ENCODE measurements around the gene PODXL2.
"Not testable (repeated sequence)": the region's sequence is repeated elsewhere in the genome, so short reads cannot be mapped to it uniquely, and the experiment has no call there.

Gene PODXL2

DNA sequence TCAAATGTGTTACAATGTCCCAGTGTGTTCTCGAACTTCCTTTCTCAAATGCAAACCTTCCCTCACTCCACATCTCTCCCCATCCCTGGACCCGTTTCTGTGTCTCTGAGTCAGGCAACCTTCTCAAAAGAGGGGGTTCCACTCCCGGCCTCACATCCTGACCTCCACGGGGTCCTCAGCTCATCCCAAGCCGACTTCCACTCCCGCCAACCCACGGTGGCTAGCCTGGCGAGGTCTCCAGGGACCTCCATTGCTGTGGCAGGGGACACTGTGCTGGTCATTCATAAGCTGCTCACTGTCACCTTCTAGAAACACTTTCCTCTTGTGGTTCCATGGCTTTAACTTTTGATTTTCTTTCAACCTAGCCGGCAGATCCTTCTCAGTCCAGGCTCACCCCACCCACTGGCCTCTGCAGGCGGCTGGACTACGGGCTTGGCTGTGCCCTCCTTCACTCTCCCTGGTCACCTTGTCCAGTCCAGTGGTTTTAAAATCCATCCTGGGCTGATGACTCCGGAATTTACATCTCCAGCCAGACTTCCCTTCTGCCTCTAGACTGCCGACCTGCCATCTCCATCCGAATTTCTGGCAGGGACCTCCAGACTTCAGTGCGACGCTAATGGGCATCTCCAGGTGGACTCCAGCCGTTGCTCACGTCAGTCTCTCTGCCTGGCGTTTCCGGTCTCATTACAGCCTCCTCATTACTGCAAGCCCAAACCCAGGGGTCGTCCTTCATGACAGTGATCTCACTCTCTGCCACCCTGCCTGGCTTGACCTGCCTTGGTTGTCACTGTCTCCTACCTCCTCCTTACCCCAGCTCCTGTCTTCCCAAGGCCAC is 63.7 kb downstream of the PODXL2 start:
- DNase-seq = no peak

DNA sequence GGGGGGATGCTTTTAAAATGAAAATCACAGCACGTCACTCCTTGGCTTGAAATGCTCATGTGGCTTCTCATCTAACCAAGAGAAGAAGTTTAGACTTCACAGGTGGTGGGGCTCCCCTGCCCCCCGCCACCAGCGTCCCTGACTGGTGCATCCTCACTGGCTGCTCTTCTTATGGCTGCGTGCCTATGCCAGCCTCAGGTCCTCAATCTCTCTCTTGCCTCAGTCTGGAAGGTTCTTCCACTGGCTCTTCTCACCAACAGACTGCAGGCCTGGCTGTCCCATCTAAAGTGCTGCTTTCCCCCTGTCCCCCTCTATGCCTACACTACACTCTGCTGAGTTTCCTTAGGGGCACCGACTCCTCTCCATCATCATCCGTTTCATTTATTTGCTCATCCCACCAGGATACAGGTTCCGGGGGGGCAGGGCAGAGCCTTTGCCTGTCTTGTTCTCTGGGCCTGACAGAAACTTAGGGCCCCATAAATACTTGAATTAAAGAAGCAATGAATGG is 64.4 kb downstream of the PODXL2 start:
- no peak for DNase-seq

- DNase-seq = peak; percentile 18 to 42
Measured at GRCh38 chr3:127694467-127695215, 65.7 kb downstream of the PODXL2 start.

DNA sequence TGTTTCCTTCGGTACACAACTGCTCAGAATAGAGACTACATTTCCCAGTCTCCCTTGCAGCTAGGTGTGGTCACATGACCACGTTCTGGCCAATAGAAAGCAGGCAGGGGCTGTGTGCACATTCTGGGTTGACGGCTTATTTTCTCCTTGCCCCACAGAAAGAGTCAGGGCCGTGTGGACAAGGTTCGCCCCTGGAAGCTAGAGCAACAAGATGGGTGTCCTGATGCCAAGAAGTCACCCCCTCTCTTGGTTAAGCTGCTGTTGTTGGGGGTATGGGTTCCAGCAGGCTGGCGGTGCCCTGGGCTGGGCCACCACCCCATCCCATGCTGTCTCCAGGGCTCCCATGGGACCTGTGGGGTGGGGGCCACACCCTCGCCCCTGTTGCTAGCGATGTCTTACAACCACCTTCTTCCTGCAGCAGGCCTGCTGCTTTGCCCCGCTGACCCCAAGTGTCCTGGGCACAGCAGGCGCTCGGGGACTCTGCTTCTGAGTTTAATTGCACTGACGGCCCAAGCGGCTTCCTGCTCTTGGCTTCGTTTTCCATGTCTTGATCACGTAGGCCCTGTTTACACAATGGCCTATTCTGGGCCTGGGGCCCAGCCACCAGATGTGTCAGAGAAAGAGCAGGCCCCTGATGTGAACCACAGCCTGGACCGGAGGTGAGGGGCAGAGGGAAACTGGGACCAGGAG is 68.7 kb downstream of the PODXL2 start:
- peak in 1 of 2 experiments; percentile 49 for DNase-seq

- no peak for DNase-seq
Measured at GRCh38 chr3:127698286-127698685, 69.3 kb downstream of the PODXL2 start.

DNA sequence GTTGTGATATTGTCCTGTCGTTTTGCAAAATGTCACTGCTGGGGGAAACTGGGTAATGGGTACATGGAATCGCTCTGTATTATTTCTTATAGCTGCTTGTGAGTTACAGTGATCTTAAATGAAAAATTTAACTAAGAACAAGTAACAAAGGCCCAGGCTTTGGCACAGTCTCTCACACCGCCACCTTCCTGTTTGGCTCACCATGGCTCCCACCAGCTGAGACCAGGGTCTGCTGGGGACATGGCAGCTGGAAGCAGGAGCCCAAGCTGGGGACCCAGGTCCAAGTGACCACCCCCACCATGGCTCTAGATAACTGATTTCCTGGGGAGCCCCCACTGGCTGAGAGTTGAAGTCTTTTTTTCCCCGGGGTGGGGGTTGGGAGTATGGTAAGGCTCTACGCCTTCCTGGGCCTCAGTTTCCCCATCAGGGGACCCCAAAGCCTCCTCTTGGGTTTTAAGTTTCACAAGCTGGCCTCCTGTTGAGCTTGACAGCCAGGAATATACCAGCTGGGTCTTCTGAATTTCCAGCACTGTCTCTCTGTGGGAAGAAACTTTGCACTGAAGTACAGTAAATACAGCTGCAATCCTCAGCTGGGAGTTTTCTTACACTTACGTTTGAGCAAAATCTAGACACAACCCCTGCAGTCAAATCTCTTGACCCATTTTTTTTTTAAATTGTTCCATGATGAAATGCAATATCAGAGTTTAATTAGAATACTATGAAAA is 69.9 kb downstream of the PODXL2 start:
- DNase-seq = no peak

DNA sequence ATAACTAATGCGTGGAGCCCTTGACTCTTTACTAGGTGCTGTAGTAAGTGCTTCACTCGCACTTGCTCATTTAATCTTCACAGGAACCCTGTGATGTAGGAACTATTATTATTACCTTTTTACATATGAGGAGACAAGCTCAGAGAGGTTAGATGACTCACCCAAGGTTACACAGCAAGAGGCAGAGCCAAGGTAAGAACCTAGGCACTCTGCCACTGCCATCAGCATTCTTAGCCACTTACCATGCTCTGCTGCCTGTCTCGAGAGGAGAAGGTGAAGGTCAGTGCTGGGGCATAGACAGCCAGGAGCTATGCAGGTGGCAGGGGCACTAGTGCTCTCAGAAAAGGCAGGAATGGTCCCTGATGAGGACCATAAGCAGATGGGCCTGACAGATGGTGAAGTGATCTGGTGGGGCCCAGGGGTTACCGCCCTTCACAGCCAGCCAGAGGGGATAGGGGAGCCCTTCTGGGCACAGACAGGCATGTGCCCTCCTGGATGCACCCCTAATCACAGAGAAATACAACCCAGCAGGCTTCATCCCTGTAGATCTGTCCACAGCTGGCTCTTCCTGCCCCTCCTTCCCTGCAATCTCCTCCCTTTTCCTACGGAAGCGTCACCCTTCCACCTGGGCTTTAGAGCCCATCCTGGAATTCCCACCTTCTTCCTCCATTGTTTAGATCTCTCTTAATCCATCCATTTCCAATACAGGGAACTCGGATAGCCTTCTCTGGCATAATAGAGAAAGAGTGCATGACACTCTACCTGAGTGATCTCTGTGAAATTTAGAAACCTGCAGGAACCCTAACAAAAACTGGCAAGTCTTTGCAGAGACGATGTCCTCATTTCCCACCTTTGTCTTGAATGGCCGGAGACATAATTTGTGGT is 70.7 kb downstream of the PODXL2 start:
- no peak for DNase-seq

- no peak for DNase-seq
Measured at GRCh38 chr3:127700406-127700805, 71.4 kb downstream of the PODXL2 start.

GRCh38 chr3:127701280-127701911 is 72.4 kb downstream of the PODXL2 start:
- DNase-seq = no peak

- DNase-seq = no peak
Measured at GRCh38 chr3:127702151-127702578, 73.2 kb downstream of the PODXL2 start.

GRCh38 chr3:127704840-127705239 is 75.9 kb downstream of the PODXL2 start:
- DNase-seq = not testable (repeated sequence)

- DNase-seq = no peak
Measured at GRCh38 chr3:127706312-127706711, 77.3 kb downstream of the PODXL2 start.

GRCh38 chr3:127706785-127707351 is 77.9 kb downstream of the PODXL2 start:
- no peak for DNase-seq

DNA sequence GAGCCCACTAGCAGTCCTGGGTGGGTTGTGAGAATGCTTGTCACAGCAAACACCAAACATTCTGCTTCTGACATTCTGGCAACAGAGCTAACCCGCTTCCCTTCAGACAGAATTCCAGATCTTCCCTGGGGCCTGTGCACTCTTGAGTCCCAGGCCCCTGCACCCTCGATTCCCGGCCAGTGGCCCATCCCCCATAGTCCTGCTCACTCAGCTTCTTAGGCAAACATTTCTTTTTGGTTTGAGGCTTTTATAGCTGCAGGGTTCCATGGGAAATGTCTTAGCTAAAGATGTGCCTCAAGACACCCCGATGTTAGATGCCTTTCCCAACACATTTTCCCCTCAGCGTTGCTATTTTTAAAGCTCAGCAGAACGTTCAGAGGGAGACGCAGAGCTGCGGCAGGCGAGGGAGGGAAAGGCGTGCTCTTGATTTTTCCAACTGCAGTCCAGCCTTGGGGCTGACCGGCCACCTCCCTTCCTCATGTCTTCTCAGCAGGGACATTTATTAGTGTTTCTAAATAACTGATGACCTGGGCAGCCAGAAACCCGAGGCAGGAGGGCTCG is 78.9 kb downstream of the PODXL2 start:
- no peak for DNase-seq

DNA sequence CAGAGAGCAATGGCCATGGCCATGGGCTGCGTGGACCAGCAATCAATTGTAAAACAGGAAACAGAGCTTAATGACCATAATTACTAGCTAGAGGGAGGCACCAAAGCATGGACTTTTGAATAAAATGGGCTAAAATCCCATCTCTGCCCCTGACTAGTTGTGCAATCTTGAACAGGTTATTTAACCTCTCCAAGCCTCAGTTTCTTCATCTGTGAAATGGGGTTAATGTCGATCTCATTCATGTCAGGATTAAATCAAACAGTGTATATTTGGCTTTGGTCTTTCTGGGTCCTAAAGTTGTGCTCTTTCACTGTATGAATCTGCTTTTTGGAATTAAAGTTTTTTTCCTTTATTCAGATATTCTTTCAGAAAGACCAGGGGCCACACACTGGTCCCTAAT is 79.9 kb downstream of the PODXL2 start:
- no peak for DNase-seq

GRCh38 chr3:127709320-127710060 is 80.5 kb downstream of the PODXL2 start:
- no peak for DNase-seq

- no peak for DNase-seq
Measured at GRCh38 chr3:127710155-127710941, 81.4 kb downstream of the PODXL2 start.

DNA sequence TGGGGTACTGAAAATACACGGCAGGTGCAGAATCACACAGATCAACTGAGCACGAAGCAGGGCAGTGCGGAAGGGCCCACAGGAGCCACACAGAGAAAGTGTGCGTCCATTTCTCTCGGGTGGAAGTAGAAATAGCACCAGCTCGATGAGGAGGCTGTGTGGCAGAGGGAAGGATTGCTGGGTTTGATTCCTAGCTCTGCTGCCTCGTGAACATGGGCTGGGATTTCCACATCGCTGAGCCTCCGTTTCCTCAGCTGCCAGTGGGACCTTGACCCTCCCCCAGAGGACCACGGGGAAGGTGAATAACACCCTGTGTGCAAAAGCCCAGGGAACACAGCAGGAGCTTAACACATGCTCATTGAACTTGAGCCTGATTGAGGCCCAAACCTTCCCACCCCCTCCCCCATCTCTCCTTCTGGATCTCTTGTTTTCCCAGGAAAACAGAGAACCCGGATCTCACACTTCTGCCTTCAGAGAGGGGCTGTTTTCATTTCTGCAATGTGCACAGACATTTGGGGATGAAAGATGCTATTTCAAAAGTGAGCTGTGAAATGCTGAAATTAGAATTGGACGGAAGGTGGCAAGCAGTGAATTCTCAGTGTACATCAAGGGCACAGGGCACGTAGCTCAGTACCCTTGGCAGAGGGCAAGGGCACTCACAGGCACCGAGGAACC is 82.2 kb downstream of the PODXL2 start:
- no peak for DNase-seq
